A549 (cell line): ENCODE data around the gene DUSP1. TPM values are rescaled to one million over a fixed set of nuclear protein-coding genes. Genes with fewer than 3 reads are reported as not detected.

Source experiments
- ATAC-seq, 2 experiments: fragments of 200-7000 bp in 1 of 2; fragments of >200 bp in 1 of 2; cut with Nextera tagmentation in 1 of 2; cut with Tn5 transposase in 1 of 2; 3 replicates each; pipeline versions ENCODE4 v1.8.0 to v1.9.1; 2018 to 2020; ENCODE audit warnings: mild to moderate bottlenecking in 1 of 2, moderate library complexity in 1 of 2
- CTCF ChIA-PET: fragments of 300-600 bp; sonication (Branson Sonifier 250); formaldehyde crosslinking; extraction: SDS; loops from one replicate; lab custom pipeline; 2021; ENCODE audit warnings: antibody characterized with exemption, inconsistent platforms; lab: Yijun Ruan, JAX
- POLR2A ChIA-PET: fragments of 350-600 bp; formaldehyde crosslinking; extraction: SDS; loops from one replicate; lab custom pipeline; 2021; ENCODE audit warnings: antibody characterized with exemption, inconsistent platforms; lab: Yijun Ruan, JAX
- DNase-seq, 2 experiments: peaks; one replicate each; pipeline versions ENCODE4 v3.0.0 to v3.0.0-alpha.2; 2011 to 2016; ENCODE audit warnings: low read depth in 1 of 2, low spot score in 1 of 2
- FAIRE-seq: peaks from 2 replicates; lab custom pipeline; 2011; peaks lifted over from hg19 to GRCh38; lab: Jason Lieb, UNC
- H3K27ac ChIP-seq, 2 experiments: fragments of >200 bp; sonication (Bioruptor Twin); formaldehyde crosslinking; 3 replicates each; pipeline ENCODE4 v1.5.1; 2016 to 2017
- H3K4me1 ChIP-seq: fragments of >200 bp; sonication (Bioruptor Twin); formaldehyde crosslinking; 3 replicates; pipeline ENCODE4 v1.6.1; 2016
- H3K4me2 ChIP-seq: fragments of >200 bp; sonication (Bioruptor Twin); formaldehyde crosslinking; 3 replicates; pipeline ENCODE4 v1.6.1; 2016
- H3K4me3 ChIP-seq: fragments of >200 bp; sonication (Bioruptor Twin); formaldehyde crosslinking; 3 replicates; pipeline ENCODE4 v1.5.1; 2016
- H3K9me3 ChIP-seq: fragments of >200 bp; sonication (Bioruptor Twin); formaldehyde crosslinking; 3 replicates; pipeline ENCODE4 v1.6.1; 2016
- BHLHE40 ChIP-seq: IDR thresholded peaks from 2 replicates; pipeline ENCODE4 v1.6.1; 2012; ENCODE audit warnings: low read depth, low read length, inconsistent platforms
- CBX8 ChIP-seq: fragments of 200-600 bp; sonication (generic); IDR thresholded peaks from 2 replicates; pipeline ENCODE4 v1.6.1; 2016
- CHD4 ChIP-seq: fragments of 200-600 bp; sonication (generic); IDR thresholded peaks from 2 replicates; pipeline ENCODE4 v1.6.1; 2016; ENCODE audit warnings: antibody characterized with exemption, mild to moderate bottlenecking, borderline replicate concordance
- EHMT2 ChIP-seq: fragments of 200-600 bp; sonication (generic); IDR thresholded peaks from 2 replicates; pipeline ENCODE4 v1.6.1; 2016; ENCODE audit warnings: antibody characterized with exemption, low read depth, mild to moderate bottlenecking, moderate library complexity
- EP300 ChIP-seq, 2 experiments: fragments of >200 bp; sonication (Bioruptor Twin); formaldehyde crosslinking; IDR thresholded peaks; 2 replicates in 1 of 2; 3 replicates in 1 of 2; pipeline ENCODE4 v1.6.1; 2016 to 2017
- ESRRA ChIP-seq: fragments of 150-350 bp; IDR thresholded peaks from 2 replicates; pipeline ENCODE4 v1.6.1; 2014; ENCODE audit warnings: mild to moderate bottlenecking, low read length, borderline replicate concordance
- FOSB ChIP-seq: fragments of 250-450 bp; sonication (Bioruptor Pico); IDR thresholded peaks from 2 replicates; pipeline ENCODE4 v1.5.0; 2020; ENCODE audit warnings: mild to moderate bottlenecking, moderate library complexity
- HES2 ChIP-seq: fragments of >200 bp; sonication (Bioruptor Twin); formaldehyde crosslinking; IDR thresholded peaks from 2 replicates; pipeline ENCODE4 v1.6.1; 2016
- HEYL ChIP-seq: fragments of 250-450 bp; sonication (Bioruptor Pico); IDR thresholded peaks from 2 replicates; pipeline ENCODE4 v1.8.0; 2021; ENCODE audit warnings: mild to moderate bottlenecking, moderate library complexity
- HOXA7 ChIP-seq: fragments of 250-450 bp; sonication (Bioruptor Pico); IDR thresholded peaks from 2 replicates; pipeline ENCODE4 v1.5.0; 2020; ENCODE audit warnings: mild to moderate bottlenecking, moderate library complexity
- HOXB13 ChIP-seq: fragments of 250-450 bp; sonication (Bioruptor Pico); IDR thresholded peaks from 2 replicates; pipeline ENCODE4 v1.5.0; 2020; ENCODE audit warnings: low read depth, mild to moderate bottlenecking, moderate library complexity
- JUN ChIP-seq, 2 experiments: fragments of >200 bp; sonication (Bioruptor Twin); formaldehyde crosslinking; IDR thresholded peaks; 2 replicates in 1 of 2; 3 replicates in 1 of 2; pipeline ENCODE4 v1.6.1; 2016 to 2017
- KDM1A ChIP-seq: fragments of 200-600 bp; sonication (generic); IDR thresholded peaks from 2 replicates; pipeline ENCODE4 v1.6.1; 2016; ENCODE audit warnings: low read depth, mild to moderate bottlenecking
- PHF8 ChIP-seq: fragments of 200-600 bp; sonication (generic); IDR thresholded peaks from 2 replicates; pipeline ENCODE4 v1.6.1; 2016; ENCODE audit warnings: low read depth, mild to moderate bottlenecking, antibody characterized with exemption, moderate library complexity, borderline replicate concordance
- POLR2A ChIP-seq: IDR thresholded peaks from 2 replicates; pipeline ENCODE4 v1.6.1; 2012; ENCODE audit warnings: mild to moderate bottlenecking, low read length
- RFX5 ChIP-seq: fragments of 450-650 bp; IDR thresholded peaks from 2 replicates; pipeline ENCODE4 v1.7.1; 2014; ENCODE audit warnings: antibody characterized with exemption, mild to moderate bottlenecking, moderate library complexity
- TFCP2L1 ChIP-seq: fragments of 250-450 bp; sonication (Bioruptor Pico); IDR thresholded peaks from 2 replicates; pipeline ENCODE4 v1.5.0; 2021; ENCODE audit warnings: mild to moderate bottlenecking
- TP53 ChIP-seq: fragments of 250-450 bp; sonication (Bioruptor Pico); IDR thresholded peaks from 2 replicates; pipeline ENCODE4 v1.5.0; 2021; ENCODE audit warnings: mild to moderate bottlenecking, moderate library complexity
- ZFP36 ChIP-seq: fragments of 450-650 bp; IDR thresholded peaks from 2 replicates; pipeline ENCODE4 v1.6.1; 2014; ENCODE audit warnings: borderline replicate concordance; ENCODE audit not compliant: partially characterized antibody
- WGBS: methylation state at CpG from one replicate; pipeline ENCODE4 v1.1.6; 2017; ENCODE audit errors: missing lambda C conversion rate; 5-methylcytosine and 5-hydroxymethylcytosine counted together
- polyA plus RNA-seq, 4 experiments: library from polyadenylated mRNA; depleted of rRNA in 3 of 4; stranded (reverse); fragments of >200 nt; fragmentation: RNase III in 1 of 4; extraction: RNeasy Plus Mini Kit Qiagen cat#74134 plus additional on column Dnase treatment in 1 of 4; gene quantifications; 2 replicates in 3 of 4; 3 replicates in 1 of 4; pipeline ENCODE4 v1.2.3, GENCODE V29; 2011 to 2017
- TF ChIP-seq, protein P1 (sequence below): fragments of >200 bp; sonication (Bioruptor Twin); formaldehyde crosslinking; IDR thresholded peaks from 3 replicates; pipeline ENCODE4 v1.6.1; 2016
- TF ChIP-seq, protein P2 (sequence below): fragments of 200-600 bp; sonication (generic); IDR thresholded peaks from 2 replicates; pipeline ENCODE4 v1.6.1; 2016; ENCODE audit warnings: antibody characterized with exemption, mild to moderate bottlenecking, moderate library complexity

DUSP1 gene
- polyA plus RNA-seq, 2 of the 4 experiments (the other 2 are of a cell fraction): 207 to 594 TPM

DNA sequence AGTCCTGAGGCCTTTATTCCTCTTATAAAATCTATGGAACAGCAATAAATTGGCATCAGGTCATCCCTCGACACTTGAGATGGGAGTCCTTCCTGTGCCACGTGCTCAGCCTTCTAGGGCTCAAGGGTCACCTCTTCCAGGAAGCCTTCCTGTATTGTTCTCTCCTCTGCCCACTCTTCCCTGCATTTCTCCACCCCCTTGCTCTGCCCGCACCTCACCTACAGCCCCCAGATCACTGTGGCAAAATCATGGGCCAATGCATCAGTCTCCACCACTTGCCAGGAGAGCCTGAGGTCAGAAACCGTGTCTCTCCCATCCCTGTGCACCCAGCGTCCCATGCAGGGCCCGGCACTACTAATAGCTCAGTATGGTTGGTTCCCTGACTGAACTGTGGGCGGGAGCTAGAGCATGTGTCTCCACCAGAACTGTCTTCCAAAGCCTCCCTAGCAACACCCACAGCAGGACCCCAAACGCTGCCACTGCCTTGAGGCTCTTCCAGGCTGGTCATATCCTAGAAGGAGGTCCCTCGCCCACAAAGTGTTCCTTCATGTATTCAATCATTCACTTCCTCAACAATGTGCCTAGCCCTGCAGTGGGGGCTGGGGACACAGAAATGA is 13.5 kb downstream of the DUSP1 start (continued):
- no peak for TF ChIP-seq RFX5

- Histone ChIP-seq H3K27ac (peak overlapping the region; percentile 79 to 88), H3K4me2 (no peak overlapping the region), H3K9me3 (peaks cover 20% of the 10 kb centered on the region), H3K4me3 (no peak overlapping the region), H3K4me1 (peaks cover 17% of the 10 kb centered on the region)
- peak; percentile 43 for TF ChIP-seq ZFP36
- TF ChIP-seq KDM1A: no peak
- FAIRE-seq (no peak), DNase-seq (no peak), ATAC-seq (no peak)
- 84% methylated on average over 10 of the region's 10 CpGs for WGBS
- ChIA-PET POLR2A (interaction anchor here (1.5 kb wide), 1 partner anchor 14 kb away, joined by 16 read pairs; the partner anchor contains the start of gene DUSP1), CTCF (interaction anchor here (1.0 to 6.2 kb wide), 6 partner anchors 13 to 109 kb away, joined by 3 to 52 read pairs (median 4); no protein-coding TSS in a partner anchor)
These were observed 14.1 kb downstream of the DUSP1 start for GRCh38 chr5:172756764-172757393.

DNA sequence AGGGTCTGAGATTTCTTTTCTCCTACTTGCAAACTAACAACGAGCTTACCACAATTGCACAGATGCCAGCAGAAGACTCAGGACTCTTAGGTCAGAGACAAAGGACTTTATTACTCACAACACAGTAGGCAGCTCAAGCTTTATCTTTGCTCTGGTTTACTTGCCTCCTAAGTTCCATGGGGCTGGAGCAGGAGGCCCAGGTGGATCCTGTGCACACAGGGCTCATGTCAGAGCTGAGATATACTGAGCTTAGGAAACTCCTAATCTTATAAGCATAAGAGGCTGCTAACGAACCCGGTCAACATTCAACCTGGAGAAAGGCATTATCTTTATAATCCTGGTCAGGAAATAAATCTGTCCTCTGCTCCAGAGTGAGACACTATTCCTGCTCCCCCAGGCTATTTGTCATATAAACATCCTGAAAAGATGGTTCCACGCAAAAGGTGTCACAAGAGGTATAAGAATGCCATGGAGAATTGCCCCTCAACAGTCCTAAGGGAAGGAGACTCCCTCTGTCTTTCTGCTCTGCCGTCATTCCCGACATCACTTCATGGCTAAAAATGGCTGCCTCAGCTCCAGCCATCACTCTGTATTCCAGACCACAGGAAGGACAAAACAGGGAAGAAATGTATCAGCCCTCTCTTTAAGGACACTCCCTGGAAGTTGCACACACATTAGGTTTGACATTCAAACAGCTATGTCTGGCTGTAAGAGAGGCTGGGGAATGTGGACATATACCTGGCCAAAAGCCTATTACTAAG is 16.2 kb downstream of the DUSP1 start:
- DNase-seq: no peak
- ChIA-PET CTCF (interaction anchor here (0.7 to 3.0 kb wide), 13 partner anchors 8 to 184 kb away, joined by 3 to 20 read pairs (median 4); no protein-coding TSS in a partner anchor), POLR2A (no interaction called here)
- TF ChIP-seq, protein P1, sequence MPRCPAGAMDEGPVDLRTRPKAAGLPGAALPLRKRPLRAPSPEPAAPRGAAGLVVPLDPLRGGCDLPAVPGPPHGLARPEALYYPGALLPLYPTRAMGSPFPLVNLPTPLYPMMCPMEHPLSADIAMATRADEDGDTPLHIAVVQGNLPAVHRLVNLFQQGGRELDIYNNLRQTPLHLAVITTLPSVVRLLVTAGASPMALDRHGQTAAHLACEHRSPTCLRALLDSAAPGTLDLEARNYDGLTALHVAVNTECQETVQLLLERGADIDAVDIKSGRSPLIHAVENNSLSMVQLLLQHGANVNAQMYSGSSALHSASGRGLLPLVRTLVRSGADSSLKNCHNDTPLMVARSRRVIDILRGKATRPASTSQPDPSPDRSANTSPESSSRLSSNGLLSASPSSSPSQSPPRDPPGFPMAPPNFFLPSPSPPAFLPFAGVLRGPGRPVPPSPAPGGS: no peak
- TF ChIP-seq CBX8 (no peak), POLR2A (no peak), TFCP2L1 (CRISPR knock-in tag) (no peak), BHLHE40 (no peak), HEYL (CRISPR knock-in tag) (no peak), PHF8 (no peak), TP53 (CRISPR knock-in tag) (no peak), EHMT2 (no peak)
- Histone ChIP-seq H3K9me3 (peaks cover 10% of the 10 kb centered on the region), H3K4me1 (peaks cover 17% of the 10 kb centered on the region), H3K4me2 (no peak overlapping the region), H3K27ac (peak overlapping the region in 1 of 2 experiments; percentile 50; a peak in 3 of 6 replicates), H3K4me3 (no peak overlapping the region)
- no peak for ATAC-seq
- WGBS: 84% methylated on average over 6 of the region's 6 CpGs
- no peak for FAIRE-seq

DNA sequence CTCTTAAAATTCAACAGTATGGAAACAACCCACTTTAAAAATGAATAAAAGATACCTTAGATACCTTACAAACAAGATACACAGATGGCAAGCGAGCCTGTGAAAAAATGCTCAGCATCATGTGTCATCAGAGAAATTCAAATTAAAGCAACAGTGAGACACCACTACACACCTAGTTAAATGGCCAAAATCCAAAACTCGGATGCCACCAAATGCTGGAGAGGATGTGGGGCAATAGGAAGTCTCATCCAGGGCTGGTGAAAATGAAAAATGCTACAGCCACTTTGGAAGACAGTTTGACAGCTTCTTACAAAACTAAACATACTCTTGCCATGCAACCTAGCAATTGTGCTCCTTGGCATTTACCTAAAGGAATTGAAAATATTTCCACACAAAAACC is 17.9 kb downstream of the DUSP1 start:
- DNase-seq: no peak
- Histone ChIP-seq H3K4me1 (peaks cover 10% of the 10 kb centered on the region), H3K9me3 (peaks cover under 1% of the 10 kb centered on the region; the same call in 1 of the 3 replicates)
- CTCF ChIA-PET: interaction anchor here (0.9 to 2.9 kb wide), 5 partner anchors 11 to 40 kb away, joined by 3 to 16 read pairs (median 5); no protein-coding TSS in a partner anchor
- TF ChIP-seq HES2: no peak
- TF ChIP-seq HOXB13 (CRISPR knock-in tag): no peak
- no peak for TF ChIP-seq ESRRA
- no peak for TF ChIP-seq FOSB (CRISPR knock-in tag)
- no peak for TF ChIP-seq JUN (IDR thresholded peaks at IDR 0.05)
- TF ChIP-seq HOXA7: no peak
- no peak for TF ChIP-seq EP300 (IDR thresholded peaks at IDR 0.05)
- TF ChIP-seq, protein P1: no peak
- TF ChIP-seq CHD4: no peak
- TF ChIP-seq, protein P2, sequence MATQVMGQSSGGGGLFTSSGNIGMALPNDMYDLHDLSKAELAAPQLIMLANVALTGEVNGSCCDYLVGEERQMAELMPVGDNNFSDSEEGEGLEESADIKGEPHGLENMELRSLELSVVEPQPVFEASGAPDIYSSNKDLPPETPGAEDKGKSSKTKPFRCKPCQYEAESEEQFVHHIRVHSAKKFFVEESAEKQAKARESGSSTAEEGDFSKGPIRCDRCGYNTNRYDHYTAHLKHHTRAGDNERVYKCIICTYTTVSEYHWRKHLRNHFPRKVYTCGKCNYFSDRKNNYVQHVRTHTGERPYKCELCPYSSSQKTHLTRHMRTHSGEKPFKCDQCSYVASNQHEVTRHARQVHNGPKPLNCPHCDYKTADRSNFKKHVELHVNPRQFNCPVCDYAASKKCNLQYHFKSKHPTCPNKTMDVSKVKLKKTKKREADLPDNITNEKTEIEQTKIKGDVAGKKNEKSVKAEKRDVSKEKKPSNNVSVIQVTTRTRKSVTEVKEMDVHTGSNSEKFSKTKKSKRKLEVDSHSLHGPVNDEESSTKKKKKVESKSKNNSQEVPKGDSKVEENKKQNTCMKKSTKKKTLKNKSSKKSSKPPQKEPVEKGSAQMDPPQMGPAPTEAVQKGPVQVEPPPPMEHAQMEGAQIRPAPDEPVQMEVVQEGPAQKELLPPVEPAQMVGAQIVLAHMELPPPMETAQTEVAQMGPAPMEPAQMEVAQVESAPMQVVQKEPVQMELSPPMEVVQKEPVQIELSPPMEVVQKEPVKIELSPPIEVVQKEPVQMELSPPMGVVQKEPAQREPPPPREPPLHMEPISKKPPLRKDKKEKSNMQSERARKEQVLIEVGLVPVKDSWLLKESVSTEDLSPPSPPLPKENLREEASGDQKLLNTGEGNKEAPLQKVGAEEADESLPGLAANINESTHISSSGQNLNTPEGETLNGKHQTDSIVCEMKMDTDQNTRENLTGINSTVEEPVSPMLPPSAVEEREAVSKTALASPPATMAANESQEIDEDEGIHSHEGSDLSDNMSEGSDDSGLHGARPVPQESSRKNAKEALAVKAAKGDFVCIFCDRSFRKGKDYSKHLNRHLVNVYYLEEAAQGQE: no peak
- TF ChIP-seq, all 56 proteins: peak for 0
- H3K4me3 ChIP-seq: no peak overlapping the region
- FAIRE-seq (no peak), ATAC-seq (no peak)
- WGBS: 38% methylated on average over 2 of the region's 2 CpGs
- H3K4me2 ChIP-seq: no peak overlapping the region
- no peak overlapping the region for H3K27ac ChIP-seq
- POLR2A ChIA-PET: interaction anchor here (1.1 to 1.5 kb wide), 2 partner anchors 12 kb away, joined by 4 read pairs; no protein-coding TSS in a partner anchor
